HepG2 (cell line): ENCODE data around the gene CEBPA. TPM values are rescaled to one million over a fixed set of nuclear protein-coding genes. Genes with fewer than 3 reads are reported as not detected.

Experiments
- CBFB ChIP-seq: sonication (generic); formaldehyde crosslinking; IDR thresholded peaks from 2 replicates; pipeline ENCODE4 v1.4.0; 2020; ENCODE audit warnings: missing genetic modification reagents
- FOXP1 ChIP-seq, 2 experiments: fragments of 450-650 bp in 1 of 2; IDR thresholded peaks; 2 replicates each; pipeline ENCODE4 v1.6.1; 2017 to 2018; ENCODE audit warnings: antibody characterized with exemption in 1 of 2
- HOXA5 ChIP-seq: sonication (generic); formaldehyde crosslinking; IDR thresholded peaks from 2 replicates; pipeline ENCODE4 v1.4.0; 2020; ENCODE audit warnings: missing genetic modification reagents
- KDM5A ChIP-seq: fragments of 200-600 bp; sonication (generic); IDR thresholded peaks from 2 replicates; pipeline ENCODE4 v1.7.0; 2018; ENCODE audit warnings: antibody characterized with exemption, mild to moderate bottlenecking, low read length, borderline replicate concordance
- MAZ ChIP-seq, 2 experiments: sonication (generic) in 1 of 2; formaldehyde crosslinking in 1 of 2; IDR thresholded peaks; 2 replicates each; pipeline versions ENCODE4 v1.5.0 to v1.6.1; 2012 to 2020; ENCODE audit warnings: low read depth in 2 of 2, mild to moderate bottlenecking in 2 of 2, borderline replicate concordance in 1 of 2, improper control_type of control experiment in 1 of 2, low read length in 1 of 2, missing genetic modification reagents in 1 of 2, moderate library complexity in 1 of 2
- MYNN ChIP-seq: sonication (generic); formaldehyde crosslinking; IDR thresholded peaks from 2 replicates; pipeline ENCODE4 v1.4.0; 2020; ENCODE audit warnings: mild to moderate bottlenecking, low read depth, missing genetic modification reagents
- SALL1 ChIP-seq: sonication (generic); formaldehyde crosslinking; IDR thresholded peaks from 2 replicates; pipeline ENCODE4 v1.8.0; 2022; ENCODE audit warnings: mild to moderate bottlenecking, missing genetic modification reagents
- SRY ChIP-seq: sonication (generic); formaldehyde crosslinking; IDR thresholded peaks from 2 replicates; pipeline ENCODE4 v1.8.0; 2022; ENCODE audit warnings: mild to moderate bottlenecking, missing genetic modification reagents
- ZNF10 ChIP-seq: sonication (generic); formaldehyde crosslinking; IDR thresholded peaks from 2 replicates; pipeline ENCODE4 v1.4.0; 2020; ENCODE audit warnings: mild to moderate bottlenecking, low read depth, missing genetic modification reagents, borderline replicate concordance
- ZNF589 ChIP-seq: sonication (generic); formaldehyde crosslinking; conservative IDR thresholded peaks from 2 replicates; pipeline ENCODE4 v1.8.0; 2022; ENCODE audit warnings: mild to moderate bottlenecking, moderate library complexity, missing genetic modification reagents
- ZSCAN9 ChIP-seq: IDR thresholded peaks from 2 replicates; pipeline ENCODE4 v1.6.1; 2016; ENCODE audit warnings: borderline replicate concordance
- ZZZ3 ChIP-seq: sonication (generic); formaldehyde crosslinking; IDR thresholded peaks from 2 replicates; pipeline ENCODE4 v1.4.0; 2020; ENCODE audit warnings: missing genetic modification reagents, mild to moderate bottlenecking, borderline replicate concordance
- polyA plus RNA-seq, 8 experiments: library from polyadenylated mRNA; depleted of rRNA in 3 of 8; stranded (reverse) in 7 of 8; unstranded in 1 of 8; fragments of >200 nt; fragmentation: Illumina TruSeq in 4 of 8; extraction: Trizol in 4 of 8; gene quantifications; 2 replicates each; pipeline versions ENCODE4 v1.2.1 to v1.2.3, GENCODE V29; 2011 to 2016; ENCODE audit warnings: low read depth in 4 of 8, missing spikeins in 1 of 8, mixed read lengths in 1 of 8; ENCODE audit not compliant: insufficient read depth in 1 of 8
- total RNA-seq, 5 experiments: library from RNA; depleted of rRNA; stranded (reverse); fragments of >200 nt; fragmentation: Illumina TruSeq; extraction: Trizol; gene quantifications; 2 replicates each; pipeline ENCODE4 v1.2.3, GENCODE V29; 2016; ENCODE audit warnings: low read depth in 1 of 5
- TF ChIP-seq, protein P1 (sequence below): sonication (generic); formaldehyde crosslinking; IDR thresholded peaks from 2 replicates; pipeline ENCODE4 v1.5.0; 2020; ENCODE audit warnings: missing genetic modification reagents
- TF ChIP-seq, protein P2 (sequence below): sonication (generic); formaldehyde crosslinking; IDR thresholded peaks from 2 replicates; pipeline ENCODE4 v1.4.0; 2020; ENCODE audit warnings: missing genetic modification reagents
- TF ChIP-seq, protein P3 (sequence below): sonication (generic); formaldehyde crosslinking; IDR thresholded peaks from 2 replicates; pipeline ENCODE4 v1.5.1; 2020; ENCODE audit warnings: mild to moderate bottlenecking, missing genetic modification reagents, moderate library complexity
- TF ChIP-seq, protein P4 (sequence below): sonication (generic); formaldehyde crosslinking; IDR thresholded peaks from 2 replicates; pipeline ENCODE4 v1.4.0; 2020; ENCODE audit warnings: mild to moderate bottlenecking, missing genetic modification reagents
- TF ChIP-seq, protein P5 (sequence below): sonication (generic); formaldehyde crosslinking; IDR thresholded peaks from 2 replicates; pipeline ENCODE4 v1.4.0; 2020; ENCODE audit warnings: missing genetic modification reagents
- TF ChIP-seq, protein P6 (sequence below): sonication (generic); formaldehyde crosslinking; IDR thresholded peaks from 2 replicates; pipeline ENCODE4 v1.9.0; 2021; ENCODE audit warnings: missing genetic modification reagents, mild to moderate bottlenecking, borderline replicate concordance

Gene CEBPA
- total and polyA plus RNA-seq, 2 of the 13 experiments (the other 11 are each of a cell fraction or from before 2014, with no cell fraction given), result 24.8 to 103 TPM

DNA sequence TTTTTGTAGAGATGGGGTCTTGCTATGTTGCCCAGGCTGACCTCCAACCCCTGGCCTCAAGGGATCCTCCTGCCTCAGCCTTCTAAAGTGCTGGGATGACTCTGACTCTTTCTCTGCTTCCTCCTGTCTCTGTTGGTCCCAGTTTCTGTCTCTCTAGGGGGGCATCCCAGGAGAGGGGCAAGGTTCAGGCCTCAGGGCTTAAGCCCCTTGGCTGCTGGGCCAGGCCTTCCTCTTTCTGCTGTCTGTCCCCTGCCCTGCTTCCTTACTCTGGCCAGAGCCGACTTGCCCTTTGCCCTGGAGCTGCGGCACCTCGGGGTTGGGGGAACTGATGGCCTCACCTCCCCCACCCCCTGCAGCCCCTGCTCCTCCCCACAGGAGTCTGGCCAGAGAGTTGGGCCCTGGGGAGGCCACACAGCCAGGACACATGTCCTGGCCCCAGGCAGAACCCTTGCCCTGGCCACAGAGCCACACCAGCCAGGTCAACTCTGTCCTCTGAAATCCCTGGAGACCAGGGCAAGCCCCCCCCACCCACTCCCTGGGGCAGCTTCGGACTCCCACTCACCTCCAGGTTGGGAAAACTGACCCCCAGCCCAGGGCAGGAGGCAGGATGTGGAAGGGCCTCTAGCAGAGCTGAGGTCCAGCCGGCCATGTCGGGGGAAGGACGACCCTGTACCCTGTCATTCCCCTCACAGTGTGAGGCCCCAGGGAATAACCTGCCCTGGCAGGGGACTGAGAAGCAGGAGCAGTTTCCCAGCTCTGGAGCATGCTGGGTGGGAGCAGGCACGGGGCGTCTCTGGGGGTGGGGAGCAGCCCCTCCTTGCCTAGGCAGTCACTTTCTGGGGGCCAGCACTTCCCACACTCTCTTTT is 23.7 kb downstream of the CEBPA start (continued):
- TF ChIP-seq, protein P1, sequence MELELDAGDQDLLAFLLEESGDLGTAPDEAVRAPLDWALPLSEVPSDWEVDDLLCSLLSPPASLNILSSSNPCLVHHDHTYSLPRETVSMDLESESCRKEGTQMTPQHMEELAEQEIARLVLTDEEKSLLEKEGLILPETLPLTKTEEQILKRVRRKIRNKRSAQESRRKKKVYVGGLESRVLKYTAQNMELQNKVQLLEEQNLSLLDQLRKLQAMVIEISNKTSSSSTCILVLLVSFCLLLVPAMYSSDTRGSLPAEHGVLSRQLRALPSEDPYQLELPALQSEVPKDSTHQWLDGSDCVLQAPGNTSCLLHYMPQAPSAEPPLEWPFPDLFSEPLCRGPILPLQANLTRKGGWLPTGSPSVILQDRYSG (CRISPR knock-in tag), result no peak
- TF ChIP-seq, protein P2, sequence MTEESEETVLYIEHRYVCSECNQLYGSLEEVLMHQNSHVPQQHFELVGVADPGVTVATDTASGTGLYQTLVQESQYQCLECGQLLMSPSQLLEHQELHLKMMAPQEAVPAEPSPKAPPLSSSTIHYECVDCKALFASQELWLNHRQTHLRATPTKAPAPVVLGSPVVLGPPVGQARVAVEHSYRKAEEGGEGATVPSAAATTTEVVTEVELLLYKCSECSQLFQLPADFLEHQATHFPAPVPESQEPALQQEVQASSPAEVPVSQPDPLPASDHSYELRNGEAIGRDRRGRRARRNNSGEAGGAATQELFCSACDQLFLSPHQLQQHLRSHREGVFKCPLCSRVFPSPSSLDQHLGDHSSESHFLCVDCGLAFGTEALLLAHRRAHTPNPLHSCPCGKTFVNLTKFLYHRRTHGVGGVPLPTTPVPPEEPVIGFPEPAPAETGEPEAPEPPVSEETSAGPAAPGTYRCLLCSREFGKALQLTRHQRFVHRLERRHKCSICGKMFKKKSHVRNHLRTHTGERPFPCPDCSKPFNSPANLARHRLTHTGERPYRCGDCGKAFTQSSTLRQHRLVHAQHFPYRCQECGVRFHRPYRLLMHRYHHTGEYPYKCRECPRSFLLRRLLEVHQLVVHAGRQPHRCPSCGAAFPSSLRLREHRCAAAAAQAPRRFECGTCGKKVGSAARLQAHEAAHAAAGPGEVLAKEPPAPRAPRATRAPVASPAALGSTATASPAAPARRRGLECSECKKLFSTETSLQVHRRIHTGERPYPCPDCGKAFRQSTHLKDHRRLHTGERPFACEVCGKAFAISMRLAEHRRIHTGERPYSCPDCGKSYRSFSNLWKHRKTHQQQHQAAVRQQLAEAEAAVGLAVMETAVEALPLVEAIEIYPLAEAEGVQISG (CRISPR knock-in tag), result peak; percentile 75; the same call in 1 of the 2 replicates
- TF ChIP-seq MYNN (CRISPR knock-in tag) (no peak), KDM5A (no peak), SALL1 (CRISPR knock-in tag) (peak; percentile 61), ZZZ3 (no peak), ZNF10 (CRISPR knock-in tag) (no peak), SRY (CRISPR knock-in tag) (no peak), FOXP1 (IDR thresholded peaks at IDR 0.05) (no peak), FOXP1 (CRISPR knock-in tag; IDR thresholded peaks at IDR 0.05) (0 out of 2 replicates have a peak, but pooled peaks have one; percentile 18), ZSCAN9 (CRISPR knock-in tag) (no peak), CBFB (CRISPR knock-in tag) (no peak), ZNF589 (CRISPR knock-in tag) (no peak), MAZ (IDR thresholded peaks at IDR 0.05; ENCODE audit: borderline replicate concordance, low read depth, low read length) (no peak), MAZ (CRISPR knock-in tag; IDR thresholded peaks at IDR 0.05; ENCODE audit: low read depth) (peak; percentile 47; the same call in 1 of the 2 replicates), HOXA5 (CRISPR knock-in tag) (no peak)
- TF ChIP-seq, protein P3, sequence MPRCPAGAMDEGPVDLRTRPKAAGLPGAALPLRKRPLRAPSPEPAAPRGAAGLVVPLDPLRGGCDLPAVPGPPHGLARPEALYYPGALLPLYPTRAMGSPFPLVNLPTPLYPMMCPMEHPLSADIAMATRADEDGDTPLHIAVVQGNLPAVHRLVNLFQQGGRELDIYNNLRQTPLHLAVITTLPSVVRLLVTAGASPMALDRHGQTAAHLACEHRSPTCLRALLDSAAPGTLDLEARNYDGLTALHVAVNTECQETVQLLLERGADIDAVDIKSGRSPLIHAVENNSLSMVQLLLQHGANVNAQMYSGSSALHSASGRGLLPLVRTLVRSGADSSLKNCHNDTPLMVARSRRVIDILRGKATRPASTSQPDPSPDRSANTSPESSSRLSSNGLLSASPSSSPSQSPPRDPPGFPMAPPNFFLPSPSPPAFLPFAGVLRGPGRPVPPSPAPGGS, result no peak
- TF ChIP-seq, protein P4, sequence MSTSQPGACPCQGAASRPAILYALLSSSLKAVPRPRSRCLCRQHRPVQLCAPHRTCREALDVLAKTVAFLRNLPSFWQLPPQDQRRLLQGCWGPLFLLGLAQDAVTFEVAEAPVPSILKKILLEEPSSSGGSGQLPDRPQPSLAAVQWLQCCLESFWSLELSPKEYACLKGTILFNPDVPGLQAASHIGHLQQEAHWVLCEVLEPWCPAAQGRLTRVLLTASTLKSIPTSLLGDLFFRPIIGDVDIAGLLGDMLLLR (CRISPR knock-in tag), result no peak
- TF ChIP-seq, protein P5, sequence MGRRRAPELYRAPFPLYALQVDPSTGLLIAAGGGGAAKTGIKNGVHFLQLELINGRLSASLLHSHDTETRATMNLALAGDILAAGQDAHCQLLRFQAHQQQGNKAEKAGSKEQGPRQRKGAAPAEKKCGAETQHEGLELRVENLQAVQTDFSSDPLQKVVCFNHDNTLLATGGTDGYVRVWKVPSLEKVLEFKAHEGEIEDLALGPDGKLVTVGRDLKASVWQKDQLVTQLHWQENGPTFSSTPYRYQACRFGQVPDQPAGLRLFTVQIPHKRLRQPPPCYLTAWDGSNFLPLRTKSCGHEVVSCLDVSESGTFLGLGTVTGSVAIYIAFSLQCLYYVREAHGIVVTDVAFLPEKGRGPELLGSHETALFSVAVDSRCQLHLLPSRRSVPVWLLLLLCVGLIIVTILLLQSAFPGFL, result no peak
- TF ChIP-seq, protein P6, sequence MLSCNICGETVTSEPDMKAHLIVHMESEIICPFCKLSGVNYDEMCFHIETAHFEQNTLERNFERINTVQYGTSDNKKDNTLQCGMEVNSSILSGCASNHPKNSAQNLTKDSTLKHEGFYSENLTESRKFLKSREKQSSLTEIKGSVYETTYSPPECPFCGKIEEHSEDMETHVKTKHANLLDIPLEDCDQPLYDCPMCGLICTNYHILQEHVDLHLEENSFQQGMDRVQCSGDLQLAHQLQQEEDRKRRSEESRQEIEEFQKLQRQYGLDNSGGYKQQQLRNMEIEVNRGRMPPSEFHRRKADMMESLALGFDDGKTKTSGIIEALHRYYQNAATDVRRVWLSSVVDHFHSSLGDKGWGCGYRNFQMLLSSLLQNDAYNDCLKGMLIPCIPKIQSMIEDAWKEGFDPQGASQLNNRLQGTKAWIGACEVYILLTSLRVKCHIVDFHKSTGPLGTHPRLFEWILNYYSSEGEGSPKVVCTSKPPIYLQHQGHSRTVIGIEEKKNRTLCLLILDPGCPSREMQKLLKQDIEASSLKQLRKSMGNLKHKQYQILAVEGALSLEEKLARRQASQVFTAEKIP (CRISPR knock-in tag), result no peak
